Panc1 (cell line): ENCODE measurements around the gene ENTPD1.
"Not testable (repeated sequence)": the region's sequence is repeated elsewhere in the genome, so short reads cannot be mapped to it uniquely, and the experiment has no call there.

Experiments
- POLR2AphosphoS5 ChIP-seq: IDR thresholded peaks from 2 replicates; pipeline ENCODE4 v1.6.1; 2012; ENCODE audit warnings: mild to moderate bottlenecking, low read depth, low read length, moderate library complexity
- SIN3A ChIP-seq: IDR thresholded peaks from 2 replicates; pipeline ENCODE4 v1.6.1; 2012; ENCODE audit warnings: low read depth, mild to moderate bottlenecking, low read length, moderate library complexity, borderline replicate concordance; ENCODE audit not compliant: insufficient read depth

DNA sequence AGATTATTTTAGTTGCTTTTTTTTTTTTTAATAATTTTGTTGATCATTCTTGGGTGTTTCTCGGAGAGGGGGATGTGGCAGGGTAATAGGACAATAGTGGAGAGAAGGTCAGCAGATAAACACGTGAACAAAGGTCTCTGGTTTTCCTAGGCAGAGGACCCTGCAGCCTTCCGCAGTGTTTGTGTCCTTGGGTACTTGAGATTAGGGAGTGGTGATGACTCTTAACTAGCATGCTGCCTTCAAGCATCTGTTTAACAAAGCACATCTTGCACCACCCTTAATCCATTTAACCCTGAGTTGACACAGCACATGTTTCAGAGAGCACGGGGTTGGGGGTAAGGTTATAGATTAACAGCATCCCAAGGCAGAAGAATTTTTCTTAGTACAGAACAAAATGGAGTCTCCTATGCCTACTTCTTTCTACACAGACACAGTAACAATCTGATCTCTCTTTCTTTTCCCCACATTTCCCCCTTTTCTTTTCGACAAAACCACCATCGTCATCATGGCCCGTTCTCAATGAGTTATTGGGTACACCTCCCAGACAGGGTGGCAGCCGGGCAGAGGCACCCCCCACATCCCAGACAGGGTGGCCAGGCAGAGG is 52.8 kb downstream of the ENTPD1 start:
- TF ChIP-seq SIN3A, POLR2AphosphoS5: not testable (repeated sequence)
